GM18870 (cell line): ENCODE measurements around the gene CTSS.
"Not testable (repeated sequence)": the region's sequence is repeated elsewhere in the genome, so short reads cannot be mapped to it uniquely, and the experiment has no call there.

Experiments
- ATAC-seq: cut with Tn5 transposase; IDR thresholded peaks from one replicate; pipeline ENCODE4 v1.9.1; 2021; ENCODE audit warnings: moderate library complexity; ENCODE audit not compliant: unreplicated experiment

Gene CTSS

DNA sequence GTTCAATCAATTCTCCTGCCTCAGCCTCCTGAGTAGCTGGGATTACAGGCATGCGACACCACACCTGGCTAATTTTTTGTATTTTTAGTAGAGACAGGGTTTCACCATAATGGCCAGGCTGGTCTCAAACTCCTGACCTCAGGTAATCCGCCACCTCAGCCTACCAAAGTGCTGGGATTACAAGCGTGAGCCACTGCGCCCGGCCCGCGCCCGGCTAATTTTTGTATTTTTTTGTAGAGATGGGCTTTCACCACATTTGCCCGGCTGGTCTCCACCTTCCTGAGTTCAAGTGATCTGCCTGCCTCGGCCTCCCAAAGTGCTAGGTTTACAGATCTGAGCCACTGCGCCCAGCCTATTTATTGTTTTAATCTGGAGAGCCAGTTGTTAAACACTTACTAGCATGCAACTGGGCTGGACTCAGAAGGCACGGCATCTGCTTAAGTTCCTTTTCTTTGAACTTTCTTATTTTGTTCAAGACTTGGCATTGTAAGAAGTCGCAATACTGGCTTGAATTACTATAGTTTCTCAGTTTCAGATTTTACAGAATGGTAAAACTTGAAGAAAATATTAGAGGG is 10.4 kb upstream of the CTSS start:
- ATAC-seq = not testable (repeated sequence)

GRCh38 chr1:150775276-150775675 is 9.7 kb upstream of the CTSS start:
- ATAC-seq = no peak

DNA sequence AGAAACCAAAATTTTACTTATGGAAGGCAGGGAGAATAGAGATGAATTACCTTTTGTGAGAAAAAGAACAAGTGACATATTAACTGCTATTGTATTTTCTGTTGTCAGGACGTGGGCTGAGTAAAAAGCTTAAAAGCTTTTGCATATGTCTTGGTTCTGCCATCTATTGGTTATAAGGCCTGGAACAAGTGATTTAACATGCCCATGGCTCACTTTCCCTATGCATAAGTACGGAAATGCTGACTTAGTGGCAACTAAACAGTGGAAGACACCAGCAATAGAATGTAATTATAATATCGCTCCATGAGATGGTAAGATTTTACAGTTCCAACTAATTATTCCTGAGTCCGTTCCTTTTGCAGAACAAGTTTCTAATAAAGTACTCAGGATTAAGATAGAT is 6.7 kb upstream of the CTSS start:
- ATAC-seq = no peak

DNA sequence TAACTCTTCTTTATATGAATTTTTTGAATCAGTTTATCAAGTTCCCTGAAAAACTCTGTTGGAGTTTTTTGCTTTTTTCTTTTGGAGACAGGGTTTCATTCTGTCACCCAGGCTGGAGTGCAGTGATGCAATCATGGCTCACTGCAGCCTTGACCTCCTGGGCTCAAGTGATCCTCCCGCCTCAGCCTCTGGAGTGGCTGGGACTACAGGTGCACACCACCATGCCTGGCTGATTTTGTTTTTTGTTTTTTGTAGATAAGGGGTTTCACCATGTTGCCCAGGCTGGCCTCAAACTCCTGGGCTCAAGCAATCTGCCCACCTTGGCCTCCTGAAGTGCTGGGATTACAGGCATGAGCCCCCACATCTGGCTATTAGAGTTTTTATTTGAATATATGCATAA is 2.1 kb upstream of the CTSS start:
- not testable (repeated sequence) for ATAC-seq

DNA sequence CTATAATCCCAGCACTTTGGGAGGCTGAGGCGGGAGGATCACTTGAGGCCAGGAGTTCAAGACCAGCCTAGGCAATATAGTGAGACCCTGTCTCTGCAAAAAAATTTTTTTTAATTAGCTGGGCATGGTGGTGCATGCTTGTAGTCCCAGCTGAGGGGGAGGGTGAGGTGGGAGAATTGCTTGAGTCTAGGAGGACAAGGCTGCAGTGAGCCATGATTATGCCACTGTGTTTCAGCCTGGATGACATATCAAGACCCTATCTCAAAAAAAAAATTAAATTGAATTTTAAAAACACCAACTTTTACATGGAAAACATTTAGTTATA is 361 bp upstream of the CTSS start:
- ATAC-seq = not testable (repeated sequence)

- ATAC-seq = no peak
Measured at GRCh38 chr1:150764617-150765101, 919 bp downstream of the CTSS start.

DNA sequence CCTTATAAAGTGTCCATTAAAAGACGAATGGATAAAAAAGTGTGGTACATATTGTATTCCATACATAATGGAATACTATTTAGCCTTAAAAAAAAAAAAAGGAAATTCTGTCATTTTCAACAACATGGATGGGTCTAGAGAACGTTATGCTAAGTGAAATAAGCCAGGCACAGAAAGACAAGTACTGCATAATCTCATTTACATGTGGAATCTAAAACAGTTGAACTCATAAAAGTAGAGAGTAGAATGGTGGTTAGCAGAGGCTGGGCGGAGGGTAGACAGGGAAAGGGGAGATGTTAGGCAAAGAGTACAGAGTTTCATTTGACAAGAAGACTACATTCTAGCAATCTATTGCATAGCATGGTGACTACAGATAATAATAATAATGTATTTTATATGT is 2.6 kb downstream of the CTSS start:
- ATAC-seq = no peak

GRCh38 chr1:150762552-150762951 is 3.0 kb downstream of the CTSS start:
- ATAC-seq = no peak

GRCh38 chr1:150761801-150762200 is 3.8 kb downstream of the CTSS start:
- ATAC-seq = no peak

- ATAC-seq = no peak
Measured at GRCh38 chr1:150760013-150760412, 5.6 kb downstream of the CTSS start.

GRCh38 chr1:150753416-150753815 is 12.2 kb downstream of the CTSS start:
- ATAC-seq = no peak

DNA sequence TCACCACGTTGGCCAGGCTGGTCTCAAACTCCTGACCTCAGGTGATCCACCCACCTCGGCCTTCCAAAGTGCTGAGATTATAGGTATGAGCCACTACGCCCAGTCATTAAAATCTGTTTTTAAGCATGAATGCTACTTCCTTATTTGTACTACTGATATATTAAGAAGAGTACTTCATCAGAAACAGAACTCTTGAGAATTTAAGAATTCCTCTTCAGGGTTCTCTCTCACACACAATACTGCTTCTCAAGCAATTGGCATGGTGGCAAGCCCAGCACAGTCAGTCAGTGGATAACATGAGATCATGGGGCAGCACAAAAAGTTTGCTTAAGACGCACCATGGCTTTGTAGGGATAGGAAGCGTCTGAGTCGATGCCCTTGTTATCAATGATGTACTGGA is 14.1 kb downstream of the CTSS start:
- ATAC-seq = no peak

DNA sequence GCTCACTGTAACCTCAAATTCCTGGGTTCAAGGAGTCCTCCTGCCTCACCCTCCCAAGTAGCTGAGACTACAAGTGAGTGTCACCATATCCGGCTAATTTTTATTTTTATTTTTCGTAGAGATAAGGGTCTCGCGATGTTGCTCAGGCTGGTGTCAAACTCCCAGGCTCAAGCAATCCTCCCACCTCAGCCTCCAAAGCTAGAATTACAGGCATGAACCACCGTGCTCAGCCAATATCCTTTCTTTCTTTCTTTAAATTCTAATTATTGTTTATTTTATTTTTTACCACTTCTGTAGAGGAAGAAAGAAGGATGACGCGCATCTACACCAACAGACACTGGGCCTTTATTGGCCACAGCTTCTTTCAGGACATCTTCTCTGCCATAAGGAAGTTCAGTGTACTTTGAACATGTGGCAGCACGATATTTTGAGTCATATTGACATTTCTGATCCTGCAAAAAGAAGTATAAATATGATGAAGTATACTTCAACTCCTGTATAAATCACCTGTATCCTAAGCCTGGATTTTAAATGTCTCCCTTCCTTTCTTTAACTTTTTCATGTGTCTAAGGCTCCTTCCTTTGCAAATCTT is 15.8 kb downstream of the CTSS start:
- ATAC-seq = no peak

- ATAC-seq = no peak
Measured at GRCh38 chr1:150748878-150749719, 16.5 kb downstream of the CTSS start.

- no peak for ATAC-seq
Measured at GRCh38 chr1:150730130-150730721, 35.4 kb downstream of the CTSS start.

GRCh38 chr1:150724336-150724735 is 41.2 kb downstream of the CTSS start:
- no peak for ATAC-seq

DNA sequence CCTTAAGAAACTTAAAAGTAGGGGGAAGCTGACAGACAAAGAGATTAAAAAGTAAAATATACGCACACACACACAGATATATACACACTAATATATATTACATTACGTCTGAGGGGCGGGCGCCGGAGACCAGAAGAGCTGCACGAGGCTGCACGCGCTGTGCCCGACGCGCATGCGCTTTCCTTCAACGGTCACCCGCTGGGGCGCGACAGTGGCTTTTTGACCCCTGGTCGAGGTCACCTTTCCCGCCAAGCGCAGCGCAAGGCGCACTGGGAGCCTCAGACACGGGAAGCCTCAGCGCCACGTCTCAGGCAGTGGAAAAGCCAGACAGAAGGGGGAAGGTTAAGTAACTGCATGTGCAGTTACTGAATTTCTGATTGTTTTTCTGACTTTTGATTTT is 44.9 kb downstream of the CTSS start, which contains the start of gene HORMAD1:
Gene HORMAD1, minus strand, starts transcription at position 193 of the 400 bp plus-strand sequence. CDS start 1,390 bp downstream, outside the sequence.
- ATAC-seq = no peak

DNA sequence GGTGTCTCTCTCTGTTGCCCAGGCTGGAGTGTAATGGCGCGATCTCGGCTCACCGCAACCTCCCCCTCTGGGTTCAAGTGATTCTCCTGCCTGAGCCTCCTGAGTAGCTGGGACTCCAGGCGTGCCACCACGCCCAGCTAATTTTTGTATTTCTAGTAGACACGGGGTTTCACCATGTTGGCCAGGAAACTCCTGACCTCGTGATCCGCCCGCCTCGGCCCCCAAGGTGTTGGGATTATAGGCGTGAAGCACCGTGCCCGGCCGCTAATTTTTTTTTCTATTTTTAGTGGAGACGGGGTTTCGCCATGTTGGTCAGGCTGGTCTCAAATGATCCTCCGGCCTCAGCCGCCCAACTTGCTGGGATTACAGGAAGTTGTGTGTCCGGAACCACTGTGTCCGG is 45.5 kb downstream of the CTSS start:
- ATAC-seq = no peak

- no peak for ATAC-seq
Measured at GRCh38 chr1:150718225-150718891, 47.2 kb downstream of the CTSS start.

GRCh38 chr1:150709031-150709430 is 56.5 kb downstream of the CTSS start:
- ATAC-seq = not testable (repeated sequence)

DNA sequence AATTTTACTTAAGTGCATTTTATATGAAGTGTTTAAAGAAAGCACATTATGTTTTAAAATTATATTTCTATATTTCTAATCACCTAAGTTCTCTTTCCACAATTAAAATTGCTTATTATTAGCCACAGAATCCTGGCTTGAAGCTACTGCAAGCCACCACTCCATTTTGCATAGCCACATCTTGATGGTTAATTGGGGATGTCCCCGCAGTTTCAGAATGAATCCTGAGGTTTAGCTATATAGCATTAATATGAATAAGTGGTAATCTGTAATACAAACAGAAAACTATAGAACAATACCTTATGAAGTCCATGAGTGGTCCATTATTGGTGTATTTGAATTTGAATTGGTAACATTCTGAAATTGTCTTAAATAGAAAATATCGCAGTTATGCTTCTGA is 57.0 kb downstream of the CTSS start:
- ATAC-seq = no peak
